SK-N-SH treated with all-trans-retinoic acid at 6 μM for 48 hours (cell line): ENCODE results near the gene KLHL17.

Experiments
- OSR1 ChIP-seq: fragments of 250-450 bp; sonication (Bioruptor Pico); IDR thresholded peaks from 2 replicates; pipeline ENCODE4 v1.8.0; 2022; ENCODE audit warnings: moderate library complexity, mild to moderate bottlenecking, inconsistent platforms
- ZFP30 ChIP-seq: fragments of 450-650 bp; formaldehyde crosslinking; IDR thresholded peaks from 2 replicates; pipeline ENCODE4 v1.5.0; 2022; ENCODE audit warnings: mild to moderate bottlenecking, moderate library complexity
- TF ChIP-seq, protein P1 (sequence below): fragments of 250-450 bp; sonication (Bioruptor Pico); IDR thresholded peaks from 2 replicates; pipeline ENCODE4 v1.5.0; 2020; ENCODE audit warnings: mild to moderate bottlenecking, moderate library complexity

- no peak for TF ChIP-seq ZFP30 (CRISPR knock-in tag)
- TF ChIP-seq, protein P1, sequence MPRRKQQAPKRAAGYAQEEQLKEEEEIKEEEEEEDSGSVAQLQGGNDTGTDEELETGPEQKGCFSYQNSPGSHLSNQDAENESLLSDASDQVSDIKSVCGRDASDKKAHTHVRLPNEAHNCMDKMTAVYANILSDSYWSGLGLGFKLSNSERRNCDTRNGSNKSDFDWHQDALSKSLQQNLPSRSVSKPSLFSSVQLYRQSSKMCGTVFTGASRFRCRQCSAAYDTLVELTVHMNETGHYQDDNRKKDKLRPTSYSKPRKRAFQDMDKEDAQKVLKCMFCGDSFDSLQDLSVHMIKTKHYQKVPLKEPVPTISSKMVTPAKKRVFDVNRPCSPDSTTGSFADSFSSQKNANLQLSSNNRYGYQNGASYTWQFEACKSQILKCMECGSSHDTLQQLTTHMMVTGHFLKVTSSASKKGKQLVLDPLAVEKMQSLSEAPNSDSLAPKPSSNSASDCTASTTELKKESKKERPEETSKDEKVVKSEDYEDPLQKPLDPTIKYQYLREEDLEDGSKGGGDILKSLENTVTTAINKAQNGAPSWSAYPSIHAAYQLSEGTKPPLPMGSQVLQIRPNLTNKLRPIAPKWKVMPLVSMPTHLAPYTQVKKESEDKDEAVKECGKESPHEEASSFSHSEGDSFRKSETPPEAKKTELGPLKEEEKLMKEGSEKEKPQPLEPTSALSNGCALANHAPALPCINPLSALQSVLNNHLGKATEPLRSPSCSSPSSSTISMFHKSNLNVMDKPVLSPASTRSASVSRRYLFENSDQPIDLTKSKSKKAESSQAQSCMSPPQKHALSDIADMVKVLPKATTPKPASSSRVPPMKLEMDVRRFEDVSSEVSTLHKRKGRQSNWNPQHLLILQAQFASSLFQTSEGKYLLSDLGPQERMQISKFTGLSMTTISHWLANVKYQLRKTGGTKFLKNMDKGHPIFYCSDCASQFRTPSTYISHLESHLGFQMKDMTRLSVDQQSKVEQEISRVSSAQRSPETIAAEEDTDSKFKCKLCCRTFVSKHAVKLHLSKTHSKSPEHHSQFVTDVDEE (CRISPR knock-in tag) = no peak
- no peak for TF ChIP-seq OSR1 (CRISPR knock-in tag)
Observed at GRCh38 chr1:916173-917075, 44.0 kb upstream of the KLHL17 start.
